BLaER1 treated with 17β-estradiol and CSF1 and Interleukin-3, amounts not matched to agents 10 nM and 100 nM (cell line): ENCODE results near the gene SMAD3.

Source experiments
- H3K27ac ChIP-seq, 11 experiments: shearing (Covaris generic); formaldehyde crosslinking; 2 replicates each; pipeline ENCODE4 v1.8.1; 2022
- H3K27me3 ChIP-seq, 11 experiments: shearing (Covaris generic); formaldehyde crosslinking; 2 replicates each; pipeline ENCODE4 v1.8.1; 2022
- H3K36me3 ChIP-seq, 11 experiments: shearing (Covaris generic); formaldehyde crosslinking; 2 replicates each; pipeline ENCODE4 v1.8.1; 2022
- H3K4me1 ChIP-seq, 10 experiments: shearing (Covaris generic); formaldehyde crosslinking; 2 replicates each; pipeline ENCODE4 v1.8.1; 2022
- H3K4me2 ChIP-seq, 11 experiments: shearing (Covaris generic); formaldehyde crosslinking; 2 replicates each; pipeline ENCODE4 v1.8.1; 2022
- H3K4me3 ChIP-seq, 10 experiments: shearing (Covaris generic); formaldehyde crosslinking; 2 replicates each; pipeline ENCODE4 v1.8.1; 2022
- H3K9ac ChIP-seq, 11 experiments: shearing (Covaris generic); formaldehyde crosslinking; 2 replicates each; pipeline ENCODE4 v1.8.1; 2022
- H3K9me3 ChIP-seq, 11 experiments: shearing (Covaris generic); formaldehyde crosslinking; replicated peaks in 1 of 11; 2 replicates each; pipeline ENCODE4 v1.8.1; 2022
- H4K20me1 ChIP-seq, 11 experiments: shearing (Covaris generic); formaldehyde crosslinking; 2 replicates each; pipeline ENCODE4 v1.8.1; 2022
- Cebpa-rat ChIP-seq, 11 experiments: shearing (Covaris generic); IDR thresholded peaks; 2 replicates each; pipeline ENCODE4 v1.8.1; 2022

The SMAD3 gene

GRCh38 chr15:67096546-67097294, 31.3 kb downstream of the SMAD3 start:
- H3K9ac ChIP-seq = peak overlapping the region in 3 of 11 experiments; percentile 49 to 52 (median 51); a peak in 2 of 22 replicates
- no peaks in the 10 kb centered on the region for H3K27me3 ChIP-seq
- H3K36me3 ChIP-seq = peaks cover 31 to 84% (median 67%) of the 10 kb centered on the region in 11 experiments; a peak in 21 of 22 replicates
- H4K20me1 ChIP-seq = peaks cover 89 to 100% (median 97%) of the 10 kb centered on the region in 11 experiments
- peaks cover 98 to 100% (median 99%) of the 10 kb centered on the region in 10 experiments for H3K4me1 ChIP-seq
- no peak overlapping the region for H3K4me3 ChIP-seq
- no peak for TF ChIP-seq Cebpa-rat (IDR thresholded peaks at IDR 0.05)
- no peaks in the 10 kb centered on the region for H3K9me3 ChIP-seq
- peak overlapping the region in 6 of 11 experiments; percentile 37 to 77 (median 60); a peak in 11 of 22 replicates for H3K27ac ChIP-seq
- peak overlapping the region; percentile 83 to 97 (median 91) for H3K4me2 ChIP-seq

- H3K4me3 ChIP-seq = peak overlapping the region in 1 of 10 experiments; percentile 34; a peak in 2 of 20 replicates
- peaks cover 31 to 82% (median 62%) of the 10 kb centered on the region in 11 experiments; a peak in 21 of 22 replicates for H3K36me3 ChIP-seq
- no peaks in the 10 kb centered on the region for H3K27me3 ChIP-seq
- no peak for TF ChIP-seq Cebpa-rat (IDR thresholded peaks at IDR 0.05)
- peak overlapping the region; percentile 29 to 76 (median 52); a peak in 15 of 22 replicates for H3K9ac ChIP-seq
- H3K27ac ChIP-seq = peak overlapping the region in 9 of 11 experiments; percentile 37 to 77 (median 55); a peak in 17 of 22 replicates
- H3K4me2 ChIP-seq = peak overlapping the region; percentile 83 to 97 (median 91)
- peaks cover 98 to 100% (median 99%) of the 10 kb centered on the region in 10 experiments for H3K4me1 ChIP-seq
- H3K9me3 ChIP-seq = no peaks in the 10 kb centered on the region
- H4K20me1 ChIP-seq = peaks cover 89 to 100% (median 97%) of the 10 kb centered on the region in 11 experiments
These were observed 32.0 kb downstream of the SMAD3 start for GRCh38 chr15:67097424-67097823.

- peak overlapping the region; percentile 51 to 76 (median 68); a peak in 21 of 22 replicates for H3K9ac ChIP-seq
- H3K27ac ChIP-seq = peak overlapping the region; percentile 57 to 78 (median 72); a peak in 21 of 22 replicates
These were observed 32.7 kb downstream of the SMAD3 start for GRCh38 chr15:67097930-67098740.

GRCh38 chr15:67098768-67099282, 33.4 kb downstream of the SMAD3 start:
- Histone ChIP-seq H3K9ac (peak overlapping the region; percentile 51 to 76 (median 68); a peak in 21 of 22 replicates), H3K9me3 (no peaks in the 10 kb centered on the region), H3K36me3 (peaks cover 29 to 93% (median 69%) of the 10 kb centered on the region in 11 experiments; a peak in 21 of 22 replicates), H3K4me2 (peak overlapping the region; percentile 83 to 97 (median 91)), H4K20me1 (peaks cover 91 to 100% (median 99%) of the 10 kb centered on the region in 11 experiments), H3K4me3 (peak overlapping the region in 4 of 10 experiments; percentile 4 to 24 (median 10); a peak in 3 of 20 replicates), H3K27ac (peak overlapping the region; percentile 57 to 78 (median 72); a peak in 21 of 22 replicates), H3K27me3 (no peaks in the 10 kb centered on the region), H3K4me1 (peaks cover 98 to 100% (median 99%) of the 10 kb centered on the region in 10 experiments)
- TF ChIP-seq Cebpa-rat (IDR thresholded peaks at IDR 0.05) = no peak

More at GRCh38 chr15:67097930-67098740, 32.7 kb downstream of the SMAD3 start:
- H4K20me1 ChIP-seq = peaks cover 89 to 100% (median 97%) of the 10 kb centered on the region in 11 experiments
- H3K4me2 ChIP-seq = peak overlapping the region; percentile 83 to 97 (median 91)
- peaks cover 98 to 100% (median 99%) of the 10 kb centered on the region in 10 experiments for H3K4me1 ChIP-seq
- H3K36me3 ChIP-seq = peaks cover 31 to 88% (median 66%) of the 10 kb centered on the region in 11 experiments; a peak in 21 of 22 replicates
- H3K9me3 ChIP-seq = no peaks in the 10 kb centered on the region
- peak overlapping the region in 4 of 10 experiments; percentile 4 to 34 (median 10); a peak in 5 of 20 replicates for H3K4me3 ChIP-seq
- no peak for TF ChIP-seq Cebpa-rat (IDR thresholded peaks at IDR 0.05)
- no peaks in the 10 kb centered on the region for H3K27me3 ChIP-seq

GRCh38 chr15:67100124-67100791, 34.9 kb downstream of the SMAD3 start:
- no peak for TF ChIP-seq Cebpa-rat (IDR thresholded peaks at IDR 0.05)
- Histone ChIP-seq H4K20me1 (peaks cover 91 to 100% (median 99%) of the 10 kb centered on the region in 11 experiments), H3K4me2 (peak overlapping the region; percentile 83 to 97 (median 91)), H3K4me3 (no peak overlapping the region), H3K9me3 (no peaks in the 10 kb centered on the region), H3K27me3 (no peaks in the 10 kb centered on the region), H3K4me1 (peaks cover 98 to 100% (median 99%) of the 10 kb centered on the region in 10 experiments), H3K36me3 (peaks cover 15 to 93% (median 67%) of the 10 kb centered on the region in 11 experiments; a peak in 20 of 22 replicates), H3K9ac (peak overlapping the region in 3 of 11 experiments; percentile 6 to 9 (median 7); a peak in 1 of 22 replicates), H3K27ac (peak overlapping the region in 8 of 11 experiments; percentile 35 to 97 (median 92); a peak in 14 of 22 replicates)

GRCh38 chr15:67100801-67101581, 35.6 kb downstream of the SMAD3 start:
- Histone ChIP-seq H4K20me1 (peaks cover 91 to 100% (median 99%) of the 10 kb centered on the region in 11 experiments), H3K9ac (peak overlapping the region in 5 of 11 experiments; percentile 6 to 29 (median 9); a peak in 5 of 22 replicates), H3K9me3 (no peaks in the 10 kb centered on the region), H3K4me3 (0 out of 20 replicates have a peak overlapping the region, but pooled peaks of 1 of the 10 experiments have one; percentile 1), H3K27me3 (no peaks in the 10 kb centered on the region), H3K4me2 (peak overlapping the region; percentile 83 to 95 (median 90)), H3K4me1 (peaks cover 98 to 100% (median 99%) of the 10 kb centered on the region in 10 experiments), H3K27ac (peak overlapping the region in 9 of 11 experiments; percentile 35 to 97 (median 93); a peak in 17 of 22 replicates), H3K36me3 (peaks cover 8 to 93% (median 66%) of the 10 kb centered on the region in 11 experiments; a peak in 20 of 22 replicates)
- TF ChIP-seq Cebpa-rat (IDR thresholded peaks at IDR 0.05) = no peak
